NCI-H2196 (cell line): Measurements from ENCODE around the gene UBE2S.
"Not testable (repeated sequence)": the region's sequence is repeated elsewhere in the genome, so short reads cannot be mapped to it uniquely, and the experiment has no call there.

ENCODE experiments used
- DNase-seq: peaks from one replicate; lab custom pipeline; 2025; ENCODE audit not compliant: unreplicated experiment; lab: John Stamatoyannopoulos, UW

UBE2S gene

GRCh38 chr19:55440411-55441105, 33.0 kb upstream of the UBE2S start:
- DNase-seq = no peak

GRCh38 chr19:55439052-55439451, 31.5 kb upstream of the UBE2S start:
- DNase-seq = no peak

GRCh38 chr19:55437410-55437809, 29.8 kb upstream of the UBE2S start:
- peak; percentile 70 for DNase-seq

- no peak for DNase-seq
Measured at GRCh38 chr19:55436847-55437246, 29.3 kb upstream of the UBE2S start.

GRCh38 chr19:55435020-55435419, 27.4 kb upstream of the UBE2S start:
- no peak for DNase-seq

- DNase-seq = no peak
Measured at GRCh38 chr19:55434356-55434919, 26.9 kb upstream of the UBE2S start.

GRCh38 chr19:55433292-55433691, 25.7 kb upstream of the UBE2S start:
- DNase-seq = no peak

GRCh38 chr19:55432241-55432959, 24.8 kb upstream of the UBE2S start:
- DNase-seq = no peak

GRCh38 chr19:55431183-55431582, 23.6 kb upstream of the UBE2S start:
- DNase-seq = no peak

GRCh38 chr19:55426042-55426441, 18.5 kb upstream of the UBE2S start:
- no peak for DNase-seq

GRCh38 chr19:55424518-55424917, 16.9 kb upstream of the UBE2S start:
- no peak for DNase-seq

GRCh38 chr19:55423225-55424005, 15.8 kb upstream of the UBE2S start:
- DNase-seq = no peak

GRCh38 chr19:55421281-55421680, 13.7 kb upstream of the UBE2S start:
- DNase-seq = not testable (repeated sequence)

- DNase-seq = no peak
Measured at GRCh38 chr19:55419624-55420236, 12.1 kb upstream of the UBE2S start.

- no peak for DNase-seq
Measured at GRCh38 chr19:55419103-55419502, 11.5 kb upstream of the UBE2S start.

- peak; percentile 66 for DNase-seq
Measured at GRCh38 chr19:55418185-55418584, 10.6 kb upstream of the UBE2S start.

- no peak for DNase-seq
Measured at GRCh38 chr19:55410168-55410567, 2.6 kb upstream of the UBE2S start.

GRCh38 chr19:55409179-55409578, 1.6 kb upstream of the UBE2S start:
- not testable (repeated sequence) for DNase-seq

- no peak for DNase-seq
Measured at GRCh38 chr19:55408533-55408872, 915 bp upstream of the UBE2S start.

- peak; percentile 99 for DNase-seq
Measured at GRCh38 chr19:55407800-55408532, 378 bp upstream of the UBE2S start.
